Measurements from ENCODE around the gene PRKAB2.
"Not testable (repeated sequence)": the region's sequence is repeated elsewhere in the genome, so short reads cannot be mapped to it uniquely, and the experiment has no call there.

PRKAB2 gene

GRCh38 chr1:147109041-147109440 lies 63.2 kb downstream of the PRKAB2 start:
- no peak for DNase-seq

DNA sequence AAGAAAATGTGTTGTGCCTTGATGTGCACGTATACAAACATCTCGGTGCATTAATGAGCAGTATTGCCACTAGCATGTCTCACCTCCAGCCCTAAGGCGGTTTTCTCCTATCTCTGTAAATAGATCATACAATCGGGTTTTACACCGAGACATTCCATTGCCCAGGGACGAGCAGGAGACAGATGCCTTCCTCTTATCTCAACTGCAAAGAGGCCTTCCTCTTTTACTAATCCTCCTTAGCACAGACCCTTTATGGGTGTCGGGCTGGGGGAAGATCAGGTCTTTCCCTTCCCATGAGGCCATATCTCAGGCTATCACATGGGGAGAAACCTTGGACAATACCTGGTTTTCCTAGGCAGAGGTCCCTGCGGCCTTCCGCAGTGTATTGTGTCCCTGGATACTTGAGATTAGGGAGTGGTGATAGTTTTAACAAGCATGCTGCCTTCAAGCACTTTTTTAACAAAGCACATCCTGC lies 65.8 kb downstream of the PRKAB2 start:
- DNase-seq, result not testable (repeated sequence)

DNA sequence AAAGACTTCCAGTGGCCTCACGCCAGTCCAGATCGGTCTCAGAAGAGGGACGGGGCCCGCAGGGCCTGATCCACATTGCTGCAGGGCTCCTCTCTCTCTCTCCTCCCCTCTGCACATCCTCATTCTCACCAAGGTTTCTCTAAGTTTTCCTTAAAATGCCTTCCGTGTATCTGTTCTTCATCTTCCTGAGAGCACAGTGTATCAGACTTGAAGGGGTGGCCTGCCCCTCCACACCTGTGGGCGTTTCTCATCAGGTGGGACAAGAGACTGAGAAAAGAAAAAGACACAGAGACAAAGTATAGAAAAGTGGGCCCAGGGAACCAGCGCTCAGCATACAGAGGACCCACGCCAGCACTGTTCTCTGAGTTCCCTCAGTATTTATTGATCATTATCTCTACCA lies 66.4 kb downstream of the PRKAB2 start:
- no peak for DNase-seq
